Breast epithelium (tissue), 4 donors: Measurements from ENCODE around the gene ACP7. TPM values are rescaled to one million over a fixed set of nuclear protein-coding genes. Genes with fewer than 3 reads are reported as not detected.

Source experiments
- DNase-seq, 2 donors: peaks; one replicate each; pipeline ENCODE4 v3.0.0-alpha.2; 2019; ENCODE audit warnings: low spot score in 2 of 2
- H3K27ac ChIP-seq, 2 donors: fragments of 200-600 bp; sonication (generic) in 1 of 2; one replicate each; pipeline ENCODE4 v1.5.1; 2016 to 2019; ENCODE audit warnings: mild to moderate bottlenecking in 1 of 2
- H3K27me3 ChIP-seq, 2 donors: fragments of 200-600 bp; sonication (generic) in 1 of 2; one replicate each; pipeline versions ENCODE4 v1.5.1 to v1.6.0; 2017 to 2019; ENCODE audit warnings: control low read depth in 1 of 2, mild to moderate bottlenecking in 1 of 2
- H3K36me3 ChIP-seq: fragments of 200-600 bp; one replicate; pipeline ENCODE4 v1.5.1; 2019
- H3K4me1 ChIP-seq, 2 donors: fragments of 200-600 bp; sonication (generic); one replicate each; pipeline ENCODE4 v1.5.1; 2016 to 2019; ENCODE audit warnings: control low read depth in 1 of 2
- H3K4me3 ChIP-seq, 3 donors: fragments of 200-600 bp; sonication (generic); 1 replicate in 2 of 3; 2 replicates in 1 of 3; pipeline ENCODE4 v1.5.1; 2016 to 2019; ENCODE audit warnings: mild to moderate bottlenecking in 3 of 3, moderate library complexity in 2 of 3
- H3K9me3 ChIP-seq, 2 donors: fragments of 200-600 bp; sonication (generic) in 1 of 2; one replicate each; pipeline ENCODE4 v1.5.1; 2016 to 2019; ENCODE audit warnings: control low read depth in 1 of 2
- CTCF ChIP-seq, 3 donors: fragments of 450-650 bp; IDR thresholded peaks; one replicate each; pipeline ENCODE4 v1.5.1; 2016 to 2017; ENCODE audit warnings: antibody characterized with exemption in 3 of 3, mild to moderate bottlenecking in 3 of 3, moderate library complexity in 3 of 3
- POLR2A ChIP-seq: fragments of 450-650 bp; IDR thresholded peaks from one replicate; pipeline ENCODE4 v1.6.1; 2016; ENCODE audit warnings: antibody characterized with exemption, mild to moderate bottlenecking, moderate library complexity
- POLR2AphosphoS5 ChIP-seq, 3 donors: sonication (generic); formaldehyde crosslinking; IDR thresholded peaks; one replicate each; pipeline ENCODE4 v1.6.1; 2017; ENCODE audit warnings: antibody characterized with exemption in 3 of 3
- intact Hi-C: fragments of 100-400 bp; cut with DNase I; formaldehyde crosslinking; loops from one replicate; pipeline ENCODE4 v1.15.1; 2023; ENCODE audit warnings: low total_unique reads
- total RNA-seq, 3 donors: library from RNA; depleted of rRNA; stranded (reverse); fragments of >200 nt; gene quantifications; one replicate each; pipeline ENCODE4 v1.1.0, GENCODE V29; 2016

The ACP7 gene
- total RNA-seq, 3 donors from 2014 or later, result not detected

- H3K9me3 ChIP-seq, result peaks cover 6% of the 10 kb centered on the region in 2 donors
- H3K27me3 ChIP-seq, result no peaks in the 10 kb centered on the region
- H3K4me3 ChIP-seq, result no peak overlapping the region
- intact Hi-C loops, result no loop called here
- no peaks in the 10 kb centered on the region for H3K4me1 ChIP-seq
- no peak overlapping the region for H3K27ac ChIP-seq
- no peak for DNase-seq
- no peaks in the 10 kb centered on the region for H3K36me3 ChIP-seq
- no peak for TF ChIP-seq CTCF (IDR thresholded peaks at IDR 0.05)
- no peak for TF ChIP-seq POLR2A
- TF ChIP-seq POLR2AphosphoS5 (IDR thresholded peaks at IDR 0.05), result no peak
These were observed 30.1 kb upstream of the ACP7 start for GRCh38 chr19:39054091-39054470.

GRCh38 chr19:39057615-39058014, 26.6 kb upstream of the ACP7 start:
- Histone ChIP-seq H3K27me3 (no peaks in the 10 kb centered on the region), H3K4me3 (no peak overlapping the region), H3K9me3 (peaks cover 6% of the 10 kb centered on the region in 2 donors), H3K4me1 (no peaks in the 10 kb centered on the region), H3K27ac (no peak overlapping the region), H3K36me3 (no peaks in the 10 kb centered on the region)
- TF ChIP-seq POLR2A (no peak), POLR2AphosphoS5 (IDR thresholded peaks at IDR 0.05) (no peak), CTCF (IDR thresholded peaks at IDR 0.05) (no peak)
- DNase-seq, result no peak
- intact Hi-C loops, result no loop called here

- no peak for DNase-seq
- peaks cover 6% of the 10 kb centered on the region in 2 donors for H3K9me3 ChIP-seq
- H3K4me1 ChIP-seq, result no peaks in the 10 kb centered on the region
- intact Hi-C loops, result no loop called here
- H3K27ac ChIP-seq, result no peak overlapping the region
- no peaks in the 10 kb centered on the region for H3K27me3 ChIP-seq
- H3K4me3 ChIP-seq, result no peak overlapping the region
- H3K36me3 ChIP-seq, result no peaks in the 10 kb centered on the region
- TF ChIP-seq CTCF (IDR thresholded peaks at IDR 0.05) (no peak), POLR2A (no peak), POLR2AphosphoS5 (IDR thresholded peaks at IDR 0.05) (no peak)
These were observed 24.9 kb upstream of the ACP7 start for GRCh38 chr19:39059302-39059701.

GRCh38 chr19:39060171-39060570, 24.0 kb upstream of the ACP7 start:
- Histone ChIP-seq H3K4me1 (no peaks in the 10 kb centered on the region), H3K4me3 (no peak overlapping the region), H3K9me3 (no peaks in the 10 kb centered on the region), H3K27ac (no peak overlapping the region), H3K36me3 (no peaks in the 10 kb centered on the region), H3K27me3 (no peaks in the 10 kb centered on the region)
- TF ChIP-seq CTCF (IDR thresholded peaks at IDR 0.05), result no peak
- no peak for TF ChIP-seq POLR2AphosphoS5 (IDR thresholded peaks at IDR 0.05)
- TF ChIP-seq POLR2A, result no peak
- DNase-seq, result no peak
- intact Hi-C loops, result no loop called here

- no peaks in the 10 kb centered on the region for H3K27me3 ChIP-seq
- intact Hi-C loops, result no loop called here
- no peak for DNase-seq
- no peak overlapping the region for H3K4me3 ChIP-seq
- TF ChIP-seq POLR2AphosphoS5 (IDR thresholded peaks at IDR 0.05) (no peak), CTCF (IDR thresholded peaks at IDR 0.05) (no peak), POLR2A (no peak)
- H3K27ac ChIP-seq, result no peak overlapping the region
- H3K9me3 ChIP-seq, result no peaks in the 10 kb centered on the region
- H3K36me3 ChIP-seq, result no peaks in the 10 kb centered on the region
- H3K4me1 ChIP-seq, result no peaks in the 10 kb centered on the region
These were observed 19.8 kb upstream of the ACP7 start for GRCh38 chr19:39064405-39064804.
